OCI-LY1 (cell line): ENCODE data around the gene COL5A2.

Experiments used
- H2AFZ ChIP-seq: fragments of 200-600 bp; sonication (generic), shearing (Covaris generic); 2 replicates; pipeline ENCODE4 v1.6.0; 2014; ENCODE audit warnings: antibody characterized with exemption, mild to moderate bottlenecking, low read length
- H3F3A ChIP-seq: fragments of 200-600 bp; sonication (generic), shearing (Covaris generic); 2 replicates; pipeline ENCODE4 v1.6.0; 2014; ENCODE audit warnings: mild to moderate bottlenecking, antibody characterized with exemption, low read length, moderate library complexity; ENCODE audit not compliant: insufficient read depth
- H3K27ac ChIP-seq: fragments of 200-600 bp; sonication (generic); 2 replicates; pipeline ENCODE4 v1.5.1; 2014; ENCODE audit warnings: low read length, mixed run types, mild to moderate bottlenecking, low read depth; ENCODE audit not compliant: poor library complexity, severe bottlenecking
- H3K27me3 ChIP-seq: fragments of 200-600 bp; sonication (generic); 2 replicates; pipeline ENCODE4 v1.6.0; 2014; ENCODE audit warnings: antibody characterized with exemption, mild to moderate bottlenecking, low read length, moderate library complexity; ENCODE audit not compliant: insufficient read depth
- H3K36me3 ChIP-seq: fragments of 200-600 bp; sonication (generic); 2 replicates; pipeline ENCODE4 v1.6.1; 2014; ENCODE audit warnings: mild to moderate bottlenecking, antibody characterized with exemption, low read length, moderate library complexity, mixed read lengths; ENCODE audit not compliant: insufficient read depth
- H3K4me1 ChIP-seq: fragments of 200-600 bp; sonication (generic); 2 replicates; pipeline ENCODE4 v1.5.1; 2014; ENCODE audit warnings: mild to moderate bottlenecking, low read length, moderate library complexity; ENCODE audit not compliant: insufficient read depth, severe bottlenecking
- H3K4me2 ChIP-seq: fragments of 200-600 bp; sonication (generic), shearing (Covaris generic); 2 replicates; pipeline ENCODE4 v1.6.1; 2014; ENCODE audit warnings: low read length
- H3K4me3 ChIP-seq: fragments of 200-600 bp; sonication (generic); 2 replicates; pipeline ENCODE4 v1.5.1; 2014; ENCODE audit warnings: low read length, low read depth, mild to moderate bottlenecking, mixed read lengths; ENCODE audit not compliant: poor library complexity, severe bottlenecking
- H3K79me2 ChIP-seq: fragments of 200-600 bp; shearing (Covaris generic); 2 replicates; pipeline ENCODE4 v1.6.1; 2016; ENCODE audit warnings: mixed run types, low read length, mixed read lengths; ENCODE audit not compliant: insufficient read depth
- H3K9ac ChIP-seq: fragments of 200-600 bp; sonication (generic), shearing (Covaris generic); 2 replicates; pipeline ENCODE4 v1.6.1; 2014; ENCODE audit warnings: mild to moderate bottlenecking, low read length, mixed read lengths
- H3K9me2 ChIP-seq: fragments of 200-600 bp; sonication (generic), shearing (Covaris generic); 2 replicates; pipeline ENCODE4 v1.6.1; 2014; ENCODE audit warnings: low read depth, mild to moderate bottlenecking, low read length, mixed read lengths
- H3K9me3 ChIP-seq: fragments of 200-600 bp; shearing (Covaris generic); 2 replicates; pipeline ENCODE4 v1.6.1; 2014; ENCODE audit warnings: low read length, mixed read lengths
- H4K20me1 ChIP-seq: fragments of 200-600 bp; sonication (generic), shearing (Covaris generic); 2 replicates; pipeline ENCODE4 v1.6.0; 2016; ENCODE audit warnings: mild to moderate bottlenecking, low read length; ENCODE audit not compliant: insufficient read depth
- EZH2 ChIP-seq: fragments of 200-600 bp; sonication (generic), shearing (Covaris generic); IDR thresholded peaks from 2 replicates; pipeline ENCODE4 v1.8.0; 2017; ENCODE audit warnings: borderline replicate concordance, mixed run types, mild to moderate bottlenecking, antibody characterized with exemption, low read length, moderate library complexity, mixed read lengths
- TF ChIP-seq, protein P1 (sequence below): fragments of 200-600 bp; sonication (generic), shearing (Covaris generic); IDR thresholded peaks from 2 replicates; pipeline ENCODE4 v1.5.1; 2017; ENCODE audit warnings: mild to moderate bottlenecking, antibody characterized with exemption, low read length, moderate library complexity, mixed read lengths

The COL5A2 gene

DNA sequence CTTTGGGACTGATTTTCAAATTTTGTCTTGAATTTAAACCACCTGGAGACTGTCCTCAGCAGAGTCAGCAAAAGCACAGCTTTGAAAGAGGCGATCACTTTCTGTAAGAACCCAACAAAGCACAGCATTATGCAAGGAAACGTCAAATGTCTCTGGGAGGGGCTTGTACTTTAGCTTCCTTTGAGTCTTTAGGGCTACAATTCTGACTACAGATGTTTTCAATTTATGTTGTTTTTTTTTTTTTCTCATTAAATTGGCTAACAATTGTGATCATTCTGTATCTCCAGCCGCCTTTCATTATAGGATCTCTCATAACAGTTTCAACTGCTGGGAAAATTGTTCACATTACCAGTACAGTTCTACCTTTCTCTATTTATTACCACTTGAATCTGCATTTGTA is 157.1 kb downstream of the COL5A2 start:
- Histone ChIP-seq H2AFZ (no peak overlapping the region), H3F3A (no peaks in the 10 kb centered on the region), H3K9me2 (no peaks in the 10 kb centered on the region), H3K27me3 (no peaks in the 10 kb centered on the region), H3K9ac (no peak overlapping the region), H3K36me3 (no peaks in the 10 kb centered on the region), H4K20me1 (no peaks in the 10 kb centered on the region), H3K4me2 (no peak overlapping the region), H3K79me2 (no peaks in the 10 kb centered on the region), H3K9me3 (no peaks in the 10 kb centered on the region), H3K27ac (no peak overlapping the region), H3K4me3 (no peak overlapping the region), H3K4me1 (no peaks in the 10 kb centered on the region)
- TF ChIP-seq, protein P1, sequence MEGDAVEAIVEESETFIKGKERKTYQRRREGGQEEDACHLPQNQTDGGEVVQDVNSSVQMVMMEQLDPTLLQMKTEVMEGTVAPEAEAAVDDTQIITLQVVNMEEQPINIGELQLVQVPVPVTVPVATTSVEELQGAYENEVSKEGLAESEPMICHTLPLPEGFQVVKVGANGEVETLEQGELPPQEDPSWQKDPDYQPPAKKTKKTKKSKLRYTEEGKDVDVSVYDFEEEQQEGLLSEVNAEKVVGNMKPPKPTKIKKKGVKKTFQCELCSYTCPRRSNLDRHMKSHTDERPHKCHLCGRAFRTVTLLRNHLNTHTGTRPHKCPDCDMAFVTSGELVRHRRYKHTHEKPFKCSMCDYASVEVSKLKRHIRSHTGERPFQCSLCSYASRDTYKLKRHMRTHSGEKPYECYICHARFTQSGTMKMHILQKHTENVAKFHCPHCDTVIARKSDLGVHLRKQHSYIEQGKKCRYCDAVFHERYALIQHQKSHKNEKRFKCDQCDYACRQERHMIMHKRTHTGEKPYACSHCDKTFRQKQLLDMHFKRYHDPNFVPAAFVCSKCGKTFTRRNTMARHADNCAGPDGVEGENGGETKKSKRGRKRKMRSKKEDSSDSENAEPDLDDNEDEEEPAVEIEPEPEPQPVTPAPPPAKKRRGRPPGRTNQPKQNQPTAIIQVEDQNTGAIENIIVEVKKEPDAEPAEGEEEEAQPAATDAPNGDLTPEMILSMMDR: no peak
- no peak for TF ChIP-seq EZH2

DNA sequence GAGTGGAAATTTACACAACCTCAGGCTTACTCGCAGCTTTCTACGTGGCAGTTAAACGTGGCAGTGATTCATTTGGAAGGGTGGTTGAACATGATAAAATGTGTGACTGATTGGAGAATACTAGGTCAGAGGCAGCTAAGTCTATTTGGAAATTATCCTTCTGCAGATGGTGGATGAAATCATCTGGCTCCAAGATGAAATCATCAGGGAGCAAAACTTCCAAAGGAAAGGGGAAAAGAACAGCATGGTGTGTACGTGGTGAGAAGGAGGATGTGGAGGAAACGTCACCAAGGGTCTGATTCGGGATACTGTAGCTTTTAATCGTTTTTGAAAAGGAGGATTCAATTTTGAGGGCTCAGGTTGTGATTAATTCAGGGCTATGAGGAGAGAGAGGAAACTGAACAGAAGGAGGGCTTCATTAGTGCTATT is 157.5 kb downstream of the COL5A2 start:
- TF ChIP-seq EZH2: no peak
- TF ChIP-seq, protein P1: no peak
- no peak overlapping the region for H3K4me3 ChIP-seq
- no peaks in the 10 kb centered on the region for H3F3A ChIP-seq
- no peak overlapping the region for H3K4me2 ChIP-seq
- H3K79me2 ChIP-seq: no peaks in the 10 kb centered on the region
- H2AFZ ChIP-seq: no peak overlapping the region
- H3K27me3 ChIP-seq: no peaks in the 10 kb centered on the region
- H3K9me2 ChIP-seq: no peaks in the 10 kb centered on the region
- no peaks in the 10 kb centered on the region for H3K36me3 ChIP-seq
- H3K9me3 ChIP-seq: no peaks in the 10 kb centered on the region
- H3K4me1 ChIP-seq: no peaks in the 10 kb centered on the region
- H3K9ac ChIP-seq: no peak overlapping the region
- no peaks in the 10 kb centered on the region for H4K20me1 ChIP-seq
- no peak overlapping the region for H3K27ac ChIP-seq

DNA sequence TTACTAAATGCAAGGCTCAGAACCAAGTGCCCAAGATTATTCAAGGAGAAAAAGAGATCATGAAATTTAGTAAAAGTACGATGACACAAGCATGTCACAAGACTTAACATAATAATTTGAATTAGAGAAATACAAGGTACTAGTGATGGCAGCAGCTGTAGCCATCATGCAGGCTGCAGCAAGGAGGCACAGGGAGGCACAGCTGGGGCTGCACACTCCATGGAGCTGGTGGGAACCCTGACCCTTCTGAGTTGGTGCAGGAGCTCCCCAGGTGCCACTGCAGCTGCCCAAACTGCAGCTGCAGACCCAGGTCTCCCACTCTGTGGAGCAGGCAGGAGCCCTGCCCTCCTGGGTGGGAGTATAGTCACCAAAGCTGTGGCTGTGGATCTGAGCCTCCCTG is 159.4 kb downstream of the COL5A2 start:
- no peak overlapping the region for H3K9ac ChIP-seq
- H3K79me2 ChIP-seq: no peaks in the 10 kb centered on the region
- no peaks in the 10 kb centered on the region for H3K36me3 ChIP-seq

More for the DNA sequence above, 159.4 kb downstream of the COL5A2 start:
- TF ChIP-seq, protein P1: no peak
- TF ChIP-seq EZH2: no peak
- Histone ChIP-seq H2AFZ (no peak overlapping the region), H3K27ac (no peak overlapping the region), H3K27me3 (no peaks in the 10 kb centered on the region), H4K20me1 (no peaks in the 10 kb centered on the region), H3K9me2 (no peaks in the 10 kb centered on the region), H3K4me3 (no peak overlapping the region), H3K4me1 (no peaks in the 10 kb centered on the region), H3K9me3 (no peaks in the 10 kb centered on the region), H3K4me2 (no peak overlapping the region), H3F3A (no peaks in the 10 kb centered on the region)
